T-helper 9 cell (primary cell): ENCODE results near the gene H2BK1.
A peak's percentile ranks its signal among the peaks of the same experiment; 100 is the strongest.

Experiments
- DNase-seq: peaks from one replicate; pipeline ENCODE4 v3.0.0-alpha.2; 2020

Gene H2BK1

GRCh38 chr7:151175793-151176311 is 34.4 kb downstream of the H2BK1 start:
- no peak for DNase-seq

- DNase-seq = no peak
These were observed 35.1 kb downstream of the H2BK1 start for GRCh38 chr7:151175047-151175792.

GRCh38 chr7:151174246-151175046 is 35.8 kb downstream of the H2BK1 start:
- no peak for DNase-seq

GRCh38 chr7:151173386-151174245 is 36.7 kb downstream of the H2BK1 start:
- no peak for DNase-seq

GRCh38 chr7:151172273-151173141 is 37.8 kb downstream of the H2BK1 start:
- peak; percentile 80 for DNase-seq

- no peak for DNase-seq
These were observed 41.5 kb downstream of the H2BK1 start for GRCh38 chr7:151168787-151169162.

- DNase-seq = peak; percentile 58
These were observed 42.1 kb downstream of the H2BK1 start for GRCh38 chr7:151168003-151168786.

- peak; percentile 24 for DNase-seq
These were observed 42.9 kb downstream of the H2BK1 start, which contains the start of gene GBX1 for GRCh38 chr7:151167197-151167961. TSS of gene GBX1 (minus strand) at chr7:151167694. CDS start at chr7:151167548, 146 bp downstream.

GRCh38 chr7:151166629-151167196 is 43.6 kb downstream of the H2BK1 start:
- no peak for DNase-seq

GRCh38 chr7:151161757-151162156 is 48.5 kb downstream of the H2BK1 start:
- DNase-seq = no peak
